ENCODE data around the gene RNF20. TPM values are rescaled to one million over a fixed set of nuclear protein-coding genes. Genes with fewer than 3 reads are reported as not detected.
"Not testable (repeated sequence)": the region's sequence is repeated elsewhere in the genome, so short reads cannot be mapped to it uniquely, and the experiment has no call there.

Gene RNF20
- total and polyA plus RNA-seq, 2 of the 13 experiments (the other 11 are each of a cell fraction or from before 2014, with no cell fraction given): 12.7 to 37.6 TPM

DNA sequence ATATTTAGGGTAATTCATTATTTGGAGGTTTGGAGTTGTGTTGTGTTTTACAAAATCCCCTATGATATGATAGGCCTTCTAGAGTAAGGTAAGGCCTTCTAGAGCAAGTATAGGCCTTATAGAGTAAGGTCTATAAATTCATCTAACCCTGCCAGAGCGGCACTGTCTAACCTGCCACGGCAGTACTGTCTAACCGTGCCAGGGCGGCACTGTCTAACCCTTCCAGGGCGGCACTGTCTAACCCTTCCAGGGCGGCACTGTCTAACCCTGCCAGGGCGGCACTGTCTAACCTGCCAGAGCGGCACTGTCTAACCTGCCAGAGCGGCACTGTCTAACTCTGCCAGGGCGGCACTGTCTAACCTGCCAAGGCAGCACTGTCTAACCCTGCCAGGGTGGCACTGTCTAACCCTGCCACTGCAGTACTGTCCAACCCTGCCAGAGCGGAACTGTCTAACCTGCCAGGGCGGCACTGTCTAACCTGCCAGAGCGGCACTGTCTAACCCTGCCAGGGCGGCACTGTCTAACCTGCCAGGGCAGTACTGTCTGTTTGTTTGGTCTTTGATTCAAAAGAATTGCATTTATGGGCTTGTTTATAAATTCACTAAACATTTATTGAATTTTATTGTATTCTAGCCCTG, 9.6 kb downstream of the RNF20 start (continued):
- no peak for TF ChIP-seq SIN3A (IDR thresholded peaks at IDR 0.05; ENCODE audit: borderline replicate concordance, low read depth, low read length)
- no peak for TF ChIP-seq SMAD3 (CRISPR knock-in tag; IDR thresholded peaks at IDR 0.05)
- TF ChIP-seq FOXA1 (IDR thresholded peaks at IDR 0.05): no peak
- TF ChIP-seq FOXA1 (CRISPR knock-in tag; IDR thresholded peaks at IDR 0.05): no peak
- no peak for TF ChIP-seq HMG20A (CRISPR knock-in tag; IDR thresholded peaks at IDR 0.05; ENCODE audit: borderline replicate concordance)

DNA sequence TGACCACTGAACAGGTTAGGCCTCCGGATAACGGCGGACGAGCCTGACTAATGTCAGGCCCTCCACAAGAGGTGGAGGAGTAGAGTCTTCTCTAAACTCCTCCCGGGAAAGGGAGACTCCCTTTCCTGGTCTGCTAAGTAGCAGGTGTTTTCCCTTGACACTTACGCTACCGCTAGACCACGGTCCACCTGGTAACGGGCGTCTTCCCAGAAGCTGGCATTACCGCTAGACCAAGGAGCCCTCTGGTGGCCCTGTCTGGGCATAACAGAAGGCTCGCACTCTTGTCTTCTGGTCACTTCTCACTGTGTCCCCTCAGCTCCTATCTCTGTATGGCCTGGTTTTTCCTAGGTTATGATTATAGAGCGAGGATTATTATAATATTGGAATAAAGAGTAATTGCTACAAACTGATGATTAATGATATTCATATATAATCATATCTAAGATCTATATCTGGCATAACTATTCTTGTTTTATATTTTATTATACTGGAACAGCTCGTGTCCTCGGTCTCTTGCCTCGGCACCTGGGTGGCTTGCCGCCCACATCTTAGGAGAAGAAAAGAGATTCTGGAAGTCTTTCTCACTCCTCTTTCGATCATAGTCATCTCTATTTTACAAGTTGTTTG, 15.9 kb downstream of the RNF20 start:
- H3K27me3 ChIP-seq (ENCODE audit: control insufficient read depth in 1 of 2, insufficient read depth in 2 of 2, low read length in 2 of 2); H3K4me1 ChIP-seq (ENCODE audit: insufficient read depth, low read length); H2AFZ ChIP-seq (ENCODE audit: low read length); POLR2A ChIA-PET; H3K27ac ChIP-seq (ENCODE audit: extremely low read length, insufficient read depth, low read length); H3K79me2 ChIP-seq (ENCODE audit: insufficient read depth, low read length); H4K20me1 ChIP-seq (ENCODE audit: insufficient read depth, low read length); H3K9me3 ChIP-seq (ENCODE audit: low read length); ATAC-seq; H3K4me2 ChIP-seq (ENCODE audit: low read depth, low read length); H3K4me3 ChIP-seq (replicated peaks in 1 of 3; ENCODE audit: insufficient read depth in 1 of 3, low read depth in 2 of 3, low read length in 3 of 3); CTCF ChIA-PET (ENCODE audit: low intra/inter-chr PET ratio, low total read pairs); DNase-seq (ENCODE audit: low spot score); FAIRE-seq; BruUV-seq (replicated peaks); H3K9ac ChIP-seq (ENCODE audit: insufficient read depth, low read depth, low read length); intact Hi-C loops (cut with micrococcal nuclease; ENCODE audit: unreplicated experiment): not testable (repeated sequence)
- H3K36me3 ChIP-seq (replicated peaks in 1 of 2; ENCODE audit: control insufficient read depth in 1 of 2, insufficient read depth in 2 of 2, low read length in 2 of 2): peaks cover 17 to 68% of the 10 kb centered on the region in 2 experiments
- in situ Hi-C loops (cut with HindIII; ENCODE audit: extremely low pct_ligation_motif_present, low pct_unique_long_range_greater_than_20kb): loop anchor here (25.0 kb wide), 1 partner anchor 837 kb away; no protein-coding TSS in a partner anchor
- WGBS (ENCODE audit: low lambda C conversion rate): 89% methylated on average over 18 of the region's 18 CpGs
- TF ChIP-seq ZMYM4 (CRISPR knock-in tag; IDR thresholded peaks at IDR 0.05) (peak; percentile 45; the same call in 1 of the 2 replicates), POGZ (CRISPR knock-in tag; IDR thresholded peaks at IDR 0.05) (peak; percentile 58; the same call in 1 of the 2 replicates)
- TF ChIP-seq, protein P1, sequence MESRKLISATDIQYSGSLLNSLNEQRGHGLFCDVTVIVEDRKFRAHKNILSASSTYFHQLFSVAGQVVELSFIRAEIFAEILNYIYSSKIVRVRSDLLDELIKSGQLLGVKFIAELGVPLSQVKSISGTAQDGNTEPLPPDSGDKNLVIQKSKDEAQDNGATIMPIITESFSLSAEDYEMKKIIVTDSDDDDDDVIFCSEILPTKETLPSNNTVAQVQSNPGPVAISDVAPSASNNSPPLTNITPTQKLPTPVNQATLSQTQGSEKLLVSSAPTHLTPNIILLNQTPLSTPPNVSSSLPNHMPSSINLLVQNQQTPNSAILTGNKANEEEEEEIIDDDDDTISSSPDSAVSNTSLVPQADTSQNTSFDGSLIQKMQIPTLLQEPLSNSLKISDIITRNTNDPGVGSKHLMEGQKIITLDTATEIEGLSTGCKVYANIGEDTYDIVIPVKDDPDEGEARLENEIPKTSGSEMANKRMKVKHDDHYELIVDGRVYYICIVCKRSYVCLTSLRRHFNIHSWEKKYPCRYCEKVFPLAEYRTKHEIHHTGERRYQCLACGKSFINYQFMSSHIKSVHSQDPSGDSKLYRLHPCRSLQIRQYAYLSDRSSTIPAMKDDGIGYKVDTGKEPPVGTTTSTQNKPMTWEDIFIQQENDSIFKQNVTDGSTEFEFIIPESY (CRISPR knock-in tag; IDR thresholded peaks at IDR 0.05): peak; percentile 99
- TF ChIP-seq, protein P2, sequence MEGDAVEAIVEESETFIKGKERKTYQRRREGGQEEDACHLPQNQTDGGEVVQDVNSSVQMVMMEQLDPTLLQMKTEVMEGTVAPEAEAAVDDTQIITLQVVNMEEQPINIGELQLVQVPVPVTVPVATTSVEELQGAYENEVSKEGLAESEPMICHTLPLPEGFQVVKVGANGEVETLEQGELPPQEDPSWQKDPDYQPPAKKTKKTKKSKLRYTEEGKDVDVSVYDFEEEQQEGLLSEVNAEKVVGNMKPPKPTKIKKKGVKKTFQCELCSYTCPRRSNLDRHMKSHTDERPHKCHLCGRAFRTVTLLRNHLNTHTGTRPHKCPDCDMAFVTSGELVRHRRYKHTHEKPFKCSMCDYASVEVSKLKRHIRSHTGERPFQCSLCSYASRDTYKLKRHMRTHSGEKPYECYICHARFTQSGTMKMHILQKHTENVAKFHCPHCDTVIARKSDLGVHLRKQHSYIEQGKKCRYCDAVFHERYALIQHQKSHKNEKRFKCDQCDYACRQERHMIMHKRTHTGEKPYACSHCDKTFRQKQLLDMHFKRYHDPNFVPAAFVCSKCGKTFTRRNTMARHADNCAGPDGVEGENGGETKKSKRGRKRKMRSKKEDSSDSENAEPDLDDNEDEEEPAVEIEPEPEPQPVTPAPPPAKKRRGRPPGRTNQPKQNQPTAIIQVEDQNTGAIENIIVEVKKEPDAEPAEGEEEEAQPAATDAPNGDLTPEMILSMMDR (CRISPR knock-in tag; IDR thresholded peaks at IDR 0.05): peak; percentile 45; the same call in 1 of the 2 replicates

Measured in HepG2 (cell line).